Astrocyte (in vitro differentiated cells and primary cell): Measurements from ENCODE around the gene DXO. TPM values are rescaled to one million over a fixed set of nuclear protein-coding genes. Genes with fewer than 3 reads are reported as not detected.

Experiments used
- DNase-seq: peaks from one replicate; pipeline ENCODE4 v3.0.0-alpha.2; 2010; ENCODE audit warnings: low read depth
- FAIRE-seq: peaks from 2 replicates; lab custom pipeline; 2011; peaks lifted over from hg19 to GRCh38; lab: Jason Lieb, UNC
- H2AFZ ChIP-seq: 2 replicates; pipeline ENCODE4 v1.6.0; 2012; ENCODE audit warnings: low read depth, low read length, inconsistent platforms
- H3K27ac ChIP-seq: 2 replicates; pipeline ENCODE4 v1.5.1; 2011; ENCODE audit warnings: low read depth, low read length, inconsistent platforms
- H3K27me3 ChIP-seq: 2 replicates; pipeline ENCODE4 v1.6.0; 2011; ENCODE audit warnings: low read length, inconsistent platforms; ENCODE audit not compliant: insufficient read depth
- H3K36me3 ChIP-seq: 2 replicates; pipeline ENCODE4 v1.5.1; 2011; ENCODE audit warnings: low read length, inconsistent platforms; ENCODE audit not compliant: insufficient read depth
- H3K4me1 ChIP-seq: 2 replicates; pipeline ENCODE4 v1.5.1; 2011; ENCODE audit warnings: low read length, inconsistent platforms; ENCODE audit not compliant: insufficient read depth
- H3K4me2 ChIP-seq: 2 replicates; pipeline ENCODE4 v1.6.0; 2012; ENCODE audit warnings: low read length, inconsistent platforms
- H3K4me3 ChIP-seq: 2 replicates; pipeline ENCODE4 v1.5.1; 2011; ENCODE audit warnings: low read depth, mild to moderate bottlenecking, low read length, inconsistent platforms; ENCODE audit not compliant: insufficient read depth
- H3K79me2 ChIP-seq: 2 replicates; pipeline ENCODE4 v1.6.0; 2012; ENCODE audit warnings: mild to moderate bottlenecking, low read length, inconsistent platforms; ENCODE audit not compliant: insufficient read depth
- H3K9ac ChIP-seq: 2 replicates; pipeline ENCODE4 v1.6.0; 2012; ENCODE audit warnings: mild to moderate bottlenecking, low read length, inconsistent platforms
- H3K9me3 ChIP-seq: 2 replicates; pipeline ENCODE4 v1.5.1; 2012; ENCODE audit warnings: low read depth, mild to moderate bottlenecking, low read length, inconsistent platforms; ENCODE audit not compliant: insufficient read depth
- H4K20me1 ChIP-seq: 2 replicates; pipeline ENCODE4 v1.6.0; 2012; ENCODE audit warnings: low read length, inconsistent platforms; ENCODE audit not compliant: insufficient read depth
- H3K27ac Mint-ChIP-seq: one replicate; pipeline ENCODE4 v1.8.0; 2021; ENCODE audit warnings: mild to moderate bottlenecking, mixed read lengths; ENCODE audit not compliant: unreplicated experiment
- H3K27me3 Mint-ChIP-seq: one replicate; pipeline ENCODE4 v1.8.0; 2021; ENCODE audit warnings: low read depth, mixed read lengths; ENCODE audit not compliant: unreplicated experiment
- H3K36me3 Mint-ChIP-seq: one replicate; pipeline ENCODE4 v1.8.0; 2021; ENCODE audit warnings: low read depth, mixed read lengths; ENCODE audit not compliant: unreplicated experiment
- H3K4me1 Mint-ChIP-seq: one replicate; pipeline ENCODE4 v1.8.0; 2021; ENCODE audit warnings: low read depth, mixed read lengths; ENCODE audit not compliant: unreplicated experiment
- H3K4me3 Mint-ChIP-seq: one replicate; pipeline ENCODE4 v1.8.0; 2021; ENCODE audit warnings: mild to moderate bottlenecking, moderate library complexity, mixed read lengths; ENCODE audit not compliant: unreplicated experiment
- H3K9me3 Mint-ChIP-seq: one replicate; pipeline ENCODE4 v1.8.0; 2021; ENCODE audit warnings: mild to moderate bottlenecking, mixed read lengths; ENCODE audit not compliant: unreplicated experiment
- EZH2 ChIP-seq: IDR thresholded peaks from 2 replicates; pipeline ENCODE4 v1.6.1; 2012; ENCODE audit warnings: mild to moderate bottlenecking, low read length, inconsistent platforms; ENCODE audit not compliant: insufficient read depth
- total RNA-seq: library from RNA; stranded (reverse); gene quantifications from 2 replicates; pipeline ENCODE4 v1.2.1, GENCODE V29; 2021
- TF ChIP-seq, protein P1 (sequence below): IDR thresholded peaks from 2 replicates; pipeline ENCODE4 v1.5.1; 2011; ENCODE audit warnings: low read depth, mild to moderate bottlenecking, inconsistent platforms, low read length, moderate library complexity; ENCODE audit not compliant: insufficient read depth

The DXO gene
- total RNA-seq, 1 donor from 2014 or later: 12.6 TPM

GRCh38 chr6:31947070-31947675 is 24.8 kb downstream of the DXO start:
- FAIRE-seq (no peak), DNase-seq (no peak)
- H3K27me3 Mint-ChIP-seq: peaks cover 53% of the 10 kb centered on the region
- Histone ChIP-seq H3K36me3 (peaks cover 9% of the 10 kb centered on the region), H3K27ac (no peak overlapping the region), H4K20me1 (no peaks in the 10 kb centered on the region), H2AFZ (no peak overlapping the region), H3K79me2 (no peaks in the 10 kb centered on the region), H3K9ac (no peak overlapping the region), H3K4me3 (no peak overlapping the region), H3K27me3 (peaks cover 11% of the 10 kb centered on the region), H3K4me1 (peaks cover 7% of the 10 kb centered on the region), H3K9me3 (no peaks in the 10 kb centered on the region), H3K4me2 (no peak overlapping the region)
- peaks cover 10% of the 10 kb centered on the region for H3K36me3 Mint-ChIP-seq
- no peaks in the 10 kb centered on the region for H3K9me3 Mint-ChIP-seq
- H3K27ac Mint-ChIP-seq: no peak overlapping the region
- peak overlapping the region; percentile 27 for H3K4me3 Mint-ChIP-seq
- peaks cover 11% of the 10 kb centered on the region for H3K4me1 Mint-ChIP-seq
- TF ChIP-seq, protein P1, sequence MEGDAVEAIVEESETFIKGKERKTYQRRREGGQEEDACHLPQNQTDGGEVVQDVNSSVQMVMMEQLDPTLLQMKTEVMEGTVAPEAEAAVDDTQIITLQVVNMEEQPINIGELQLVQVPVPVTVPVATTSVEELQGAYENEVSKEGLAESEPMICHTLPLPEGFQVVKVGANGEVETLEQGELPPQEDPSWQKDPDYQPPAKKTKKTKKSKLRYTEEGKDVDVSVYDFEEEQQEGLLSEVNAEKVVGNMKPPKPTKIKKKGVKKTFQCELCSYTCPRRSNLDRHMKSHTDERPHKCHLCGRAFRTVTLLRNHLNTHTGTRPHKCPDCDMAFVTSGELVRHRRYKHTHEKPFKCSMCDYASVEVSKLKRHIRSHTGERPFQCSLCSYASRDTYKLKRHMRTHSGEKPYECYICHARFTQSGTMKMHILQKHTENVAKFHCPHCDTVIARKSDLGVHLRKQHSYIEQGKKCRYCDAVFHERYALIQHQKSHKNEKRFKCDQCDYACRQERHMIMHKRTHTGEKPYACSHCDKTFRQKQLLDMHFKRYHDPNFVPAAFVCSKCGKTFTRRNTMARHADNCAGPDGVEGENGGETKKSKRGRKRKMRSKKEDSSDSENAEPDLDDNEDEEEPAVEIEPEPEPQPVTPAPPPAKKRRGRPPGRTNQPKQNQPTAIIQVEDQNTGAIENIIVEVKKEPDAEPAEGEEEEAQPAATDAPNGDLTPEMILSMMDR: no peak
- no peak for TF ChIP-seq EZH2

DNA sequence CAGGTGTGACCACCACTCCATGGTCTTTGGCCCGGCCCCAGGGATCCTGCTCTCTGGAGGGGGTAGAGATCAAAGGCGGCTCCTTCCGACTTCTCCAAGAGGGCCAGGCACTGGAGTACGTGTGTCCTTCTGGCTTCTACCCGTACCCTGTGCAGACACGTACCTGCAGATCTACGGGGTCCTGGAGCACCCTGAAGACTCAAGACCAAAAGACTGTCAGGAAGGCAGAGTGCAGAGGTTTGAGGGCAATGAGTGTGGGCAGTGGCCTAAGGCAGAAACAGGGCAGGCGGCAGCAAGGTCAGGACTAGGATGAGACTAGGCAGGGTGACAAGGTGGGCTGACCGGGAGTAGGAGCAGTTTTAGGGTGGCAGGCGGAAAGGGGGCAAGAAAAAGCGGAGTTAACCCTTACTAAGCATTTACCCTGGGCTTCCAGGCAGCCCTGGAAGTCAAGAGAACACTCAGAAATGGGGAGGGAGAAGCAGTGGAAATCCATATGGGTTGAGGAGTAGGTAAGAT is 25.5 kb downstream of the DXO start:
- Histone ChIP-seq H3K4me1 (peaks cover 7% of the 10 kb centered on the region), H3K27ac (no peak overlapping the region), H3K79me2 (no peaks in the 10 kb centered on the region), H3K27me3 (peaks cover 11% of the 10 kb centered on the region), H3K9ac (no peak overlapping the region), H3K4me3 (no peak overlapping the region), H2AFZ (no peak overlapping the region), H4K20me1 (no peaks in the 10 kb centered on the region), H3K9me3 (no peaks in the 10 kb centered on the region), H3K4me2 (peak overlapping the region; percentile 78), H3K36me3 (peaks cover 5% of the 10 kb centered on the region)
- Mint-ChIP-seq H3K27ac (no peak overlapping the region), H3K9me3 (no peaks in the 10 kb centered on the region), H3K4me3 (peak overlapping the region; percentile 54), H3K4me1 (peaks cover 11% of the 10 kb centered on the region), H3K27me3 (peaks cover 55% of the 10 kb centered on the region), H3K36me3 (peaks cover 10% of the 10 kb centered on the region)
- no peak for TF ChIP-seq EZH2
- TF ChIP-seq, protein P1: no peak
- DNase-seq (no peak), FAIRE-seq (no peak)
